Effector memory CD4-positive, alpha-beta T cell (primary cell): Measurements from ENCODE around the gene HEATR1.

Experiments
- DNase-seq, 3 donors: peaks; one replicate each; pipeline ENCODE4 v3.0.0-alpha.2; 2020
- H3K27ac ChIP-seq: 2 replicates; pipeline ENCODE4 v1.7.0; 2013; ENCODE audit warnings: mild to moderate bottlenecking, low read length, moderate library complexity; ENCODE audit not compliant: insufficient read depth, poor library complexity, severe bottlenecking
- H3K27me3 ChIP-seq: replicated peaks from 2 replicates; pipeline ENCODE4 v1.7.0; 2013; ENCODE audit warnings: mild to moderate bottlenecking, low read length; ENCODE audit not compliant: insufficient read depth, control insufficient read depth, poor library complexity, severe bottlenecking
- H3K36me3 ChIP-seq: 2 replicates; pipeline ENCODE4 v1.7.0; 2013; ENCODE audit warnings: mild to moderate bottlenecking, low read length, moderate library complexity; ENCODE audit not compliant: control insufficient read depth, insufficient read depth
- H3K4me1 ChIP-seq: 2 replicates; pipeline ENCODE4 v1.7.0; 2013; ENCODE audit warnings: low read length, mild to moderate bottlenecking; ENCODE audit not compliant: control insufficient read depth, insufficient read depth, poor library complexity, severe bottlenecking
- H3K4me3 ChIP-seq: 2 replicates; pipeline ENCODE4 v1.7.0; 2013; ENCODE audit warnings: low read length, low read depth, mild to moderate bottlenecking; ENCODE audit not compliant: insufficient read depth, poor library complexity, severe bottlenecking
- H3K9me3 ChIP-seq: 2 replicates; pipeline ENCODE4 v1.7.0; 2013; ENCODE audit warnings: mild to moderate bottlenecking, low read length, moderate library complexity; ENCODE audit not compliant: control insufficient read depth

The HEATR1 gene

GRCh38 chr1:236545621-236546169 is 58.6 kb downstream of the HEATR1 start:
- Histone ChIP-seq H3K36me3 (peaks cover 87% of the 10 kb centered on the region), H3K9me3 (no peaks in the 10 kb centered on the region), H3K27me3 (no peaks in the 10 kb centered on the region), H3K27ac (peak overlapping the region; percentile 14), H3K4me3 (no peak overlapping the region), H3K4me1 (peaks cover 7% of the 10 kb centered on the region)
- no peak for DNase-seq

GRCh38 chr1:236543065-236543669 is 61.1 kb downstream of the HEATR1 start:
- H3K9me3 ChIP-seq = no peaks in the 10 kb centered on the region
- no peaks in the 10 kb centered on the region for H3K27me3 ChIP-seq
- peaks cover 87% of the 10 kb centered on the region for H3K36me3 ChIP-seq
- no peak overlapping the region for H3K27ac ChIP-seq
- DNase-seq = no peak
- no peak overlapping the region for H3K4me3 ChIP-seq
- peaks cover 7% of the 10 kb centered on the region for H3K4me1 ChIP-seq

- Histone ChIP-seq H3K9me3 (no peaks in the 10 kb centered on the region), H3K4me3 (no peak overlapping the region), H3K27ac (no peak overlapping the region), H3K36me3 (peaks cover 76% of the 10 kb centered on the region), H3K27me3 (no peaks in the 10 kb centered on the region), H3K4me1 (peaks cover 7% of the 10 kb centered on the region)
- DNase-seq = no peak
These were observed 62.6 kb downstream of the HEATR1 start for GRCh38 chr1:236541710-236542109.

GRCh38 chr1:236540813-236541465 is 63.4 kb downstream of the HEATR1 start:
- H3K9me3 ChIP-seq = no peaks in the 10 kb centered on the region
- no peak overlapping the region for H3K4me3 ChIP-seq
- peaks cover 78% of the 10 kb centered on the region for H3K36me3 ChIP-seq
- DNase-seq = no peak
- H3K4me1 ChIP-seq = peaks cover 7% of the 10 kb centered on the region
- H3K27ac ChIP-seq = no peak overlapping the region
- no peaks in the 10 kb centered on the region for H3K27me3 ChIP-seq

- no peak overlapping the region for H3K27ac ChIP-seq
- no peak overlapping the region for H3K4me3 ChIP-seq
- peaks cover 9% of the 10 kb centered on the region for H3K4me1 ChIP-seq
- peaks cover 63% of the 10 kb centered on the region for H3K36me3 ChIP-seq
- no peaks in the 10 kb centered on the region for H3K9me3 ChIP-seq
- DNase-seq = no peak
- no peaks in the 10 kb centered on the region for H3K27me3 ChIP-seq
These were observed 67.8 kb downstream of the HEATR1 start for GRCh38 chr1:236536540-236536939.

GRCh38 chr1:236535662-236536161 is 68.6 kb downstream of the HEATR1 start:
- H3K27ac ChIP-seq = no peak overlapping the region
- DNase-seq = no peak
- no peak overlapping the region for H3K4me3 ChIP-seq
- H3K27me3 ChIP-seq = no peaks in the 10 kb centered on the region
- H3K9me3 ChIP-seq = no peaks in the 10 kb centered on the region
- H3K4me1 ChIP-seq = peaks cover 9% of the 10 kb centered on the region
- H3K36me3 ChIP-seq = peaks cover 57% of the 10 kb centered on the region

- Histone ChIP-seq H3K27me3 (no peaks in the 10 kb centered on the region), H3K9me3 (no peaks in the 10 kb centered on the region), H3K36me3 (peaks cover 56% of the 10 kb centered on the region), H3K4me1 (peaks cover 9% of the 10 kb centered on the region), H3K4me3 (no peak overlapping the region), H3K27ac (no peak overlapping the region)
- no peak for DNase-seq
These were observed 69.1 kb downstream of the HEATR1 start for GRCh38 chr1:236535190-236535589.

GRCh38 chr1:236534151-236534651 is 70.1 kb downstream of the HEATR1 start:
- DNase-seq = peak in 2 of 3 donors; percentile 9 to 14
- Histone ChIP-seq H3K27me3 (no peaks in the 10 kb centered on the region), H3K36me3 (peaks cover 51% of the 10 kb centered on the region), H3K9me3 (no peaks in the 10 kb centered on the region), H3K4me1 (peaks cover 9% of the 10 kb centered on the region), H3K27ac (peak overlapping the region; percentile 34), H3K4me3 (no peak overlapping the region)

- no peaks in the 10 kb centered on the region for H3K9me3 ChIP-seq
- H3K4me1 ChIP-seq = peaks cover 9% of the 10 kb centered on the region
- no peak for DNase-seq
- peaks cover 41% of the 10 kb centered on the region for H3K36me3 ChIP-seq
- no peaks in the 10 kb centered on the region for H3K27me3 ChIP-seq
- no peak overlapping the region for H3K27ac ChIP-seq
- no peak overlapping the region for H3K4me3 ChIP-seq
These were observed 71.5 kb downstream of the HEATR1 start for GRCh38 chr1:236532850-236533249.

GRCh38 chr1:236530959-236531358 is 73.4 kb downstream of the HEATR1 start:
- no peaks in the 10 kb centered on the region for H3K9me3 ChIP-seq
- no peak for DNase-seq
- no peak overlapping the region for H3K27ac ChIP-seq
- H3K4me1 ChIP-seq = peaks cover 9% of the 10 kb centered on the region
- H3K4me3 ChIP-seq = no peak overlapping the region
- H3K36me3 ChIP-seq = peaks cover 48% of the 10 kb centered on the region
- no peaks in the 10 kb centered on the region for H3K27me3 ChIP-seq
